HepG2 (cell line): ENCODE measurements around the gene NDUFV1. TPM values are rescaled to one million over a fixed set of nuclear protein-coding genes. Genes with fewer than 3 reads are reported as not detected.
A peak's percentile ranks its signal among the peaks of the same experiment; 100 is the strongest.

Experiments
- ATAC-seq: fragments of 200-7000 bp; cut with Tn5 transposase; 3 replicates; pipeline ENCODE4 v1.9.1; 2020; ENCODE audit warnings: mild to moderate bottlenecking, moderate library complexity
- BruUV-seq: library from RNA; stranded (reverse); fragments of 400-500 nt; replicated peaks from 2 replicates; lab custom pipeline; 2021; lab: Mats Ljungman, UMichigan
- CTCF ChIA-PET: fragments of 300-600 bp; formaldehyde crosslinking; extraction: SDS; loops from one replicate; lab custom pipeline; 2021; ENCODE audit warnings: low total read pairs, inconsistent platforms, low intra/inter-chr PET ratio; lab: Yijun Ruan, JAX
- POLR2A ChIA-PET: fragments of 350-600 bp; sonication (Branson Sonifier 250); formaldehyde crosslinking; loops from one replicate; lab custom pipeline; 2020; ENCODE audit warnings: antibody characterized with exemption, inconsistent platforms; lab: Yijun Ruan, JAX
- DNase-seq: peaks from one replicate; pipeline ENCODE4 v3.0.0-alpha.2; 2015; ENCODE audit warnings: low spot score
- FAIRE-seq: peaks from 3 replicates; lab custom pipeline; 2011; peaks lifted over from hg19 to GRCh38; lab: Jason Lieb, UNC
- H2AFZ ChIP-seq: one replicate; pipeline ENCODE4 v1.6.1; 2011; ENCODE audit warnings: low read length, inconsistent platforms
- H3K27ac ChIP-seq: fragments of 300-600 bp; 3 replicates; pipeline ENCODE4 v1.8.0; 2011; ENCODE audit warnings: mixed run types, mild to moderate bottlenecking, mixed read lengths, low read length, inconsistent platforms; ENCODE audit not compliant: insufficient read depth; ENCODE audit errors: extremely low read length
- H3K27me3 ChIP-seq, 2 experiments: fragments of 200-600 bp in 1 of 2; 2 replicates in 1 of 2; 3 replicates in 1 of 2; pipeline versions ENCODE4 v1.6.0 to v1.8.0; 2011; ENCODE audit warnings: low read length in 2 of 2, mild to moderate bottlenecking in 2 of 2, moderate library complexity in 2 of 2, inconsistent platforms in 1 of 2; ENCODE audit not compliant: insufficient read depth in 2 of 2, control insufficient read depth in 1 of 2
- H3K36me3 ChIP-seq, 2 experiments: fragments of 200-600 bp in 1 of 2; replicated peaks in 1 of 2; 2 replicates in 1 of 2; 3 replicates in 1 of 2; pipeline versions ENCODE4 v1.5.1 to v1.8.0; 2011; ENCODE audit warnings: low read length in 2 of 2, inconsistent platforms in 1 of 2; ENCODE audit not compliant: insufficient read depth in 2 of 2, control insufficient read depth in 1 of 2
- H3K4me1 ChIP-seq: 2 replicates; pipeline ENCODE4 v1.5.1; 2012; ENCODE audit warnings: low read length, inconsistent platforms; ENCODE audit not compliant: insufficient read depth
- H3K4me2 ChIP-seq: 2 replicates; pipeline ENCODE4 v1.6.0; 2011; ENCODE audit warnings: low read depth, low read length, inconsistent platforms
- H3K4me3 ChIP-seq, 3 experiments: fragments of 200-600 bp in 1 of 3; sonication (generic), shearing (Covaris generic) in 1 of 3; replicated peaks in 1 of 3; 2 replicates each; pipeline ENCODE4 v1.5.1; 2011 to 2016; ENCODE audit warnings: low read length in 3 of 3, inconsistent platforms in 2 of 3, low read depth in 2 of 3, mild to moderate bottlenecking in 2 of 3, control low read depth in 1 of 3, mixed read lengths in 1 of 3; ENCODE audit not compliant: insufficient read depth in 1 of 3
- H3K79me2 ChIP-seq: one replicate; pipeline ENCODE4 v1.6.1; 2011; ENCODE audit warnings: low read length, inconsistent platforms; ENCODE audit not compliant: insufficient read depth
- H3K9ac ChIP-seq: 2 replicates; pipeline ENCODE4 v1.6.0; 2011; ENCODE audit warnings: mild to moderate bottlenecking, low read depth, low read length, inconsistent platforms; ENCODE audit not compliant: insufficient read depth
- H3K9me3 ChIP-seq: 2 replicates; pipeline ENCODE4 v1.5.1; 2012; ENCODE audit warnings: mild to moderate bottlenecking, low read length
- H4K20me1 ChIP-seq: 2 replicates; pipeline ENCODE4 v1.6.0; 2011; ENCODE audit warnings: inconsistent platforms, mild to moderate bottlenecking, low read length, moderate library complexity; ENCODE audit not compliant: insufficient read depth
- ATRX ChIP-seq: sonication (generic); formaldehyde crosslinking; IDR thresholded peaks from 2 replicates; pipeline ENCODE4 v1.4.0; 2020; ENCODE audit warnings: missing genetic modification reagents, borderline replicate concordance
- RFX5 ChIP-seq: IDR thresholded peaks from 2 replicates; pipeline ENCODE4 v1.6.1; 2011; ENCODE audit warnings: low read depth, low read length, improper control_type of control experiment
- STAG1 ChIP-seq: sonication (generic); formaldehyde crosslinking; IDR thresholded peaks from 2 replicates; pipeline ENCODE4 v1.4.0; 2020; ENCODE audit warnings: missing genetic modification reagents
- TMF1 ChIP-seq: sonication (generic); formaldehyde crosslinking; IDR thresholded peaks from 2 replicates; pipeline ENCODE4 v1.8.1; 2022; ENCODE audit warnings: low read depth, missing genetic modification reagents
- ZFP36 ChIP-seq: fragments of 150-350 bp; IDR thresholded peaks from 2 replicates; pipeline ENCODE4 v1.6.1; 2018; ENCODE audit warnings: borderline replicate concordance, low read length, low read depth; ENCODE audit not compliant: partially characterized antibody
- ZNF205 ChIP-seq: IDR thresholded peaks from 2 replicates; pipeline ENCODE4 v1.6.1; 2018; ENCODE audit warnings: missing biosample characterization, missing genetic modification reagents
- ZNF430 ChIP-seq: sonication (generic); formaldehyde crosslinking; IDR thresholded peaks from 2 replicates; pipeline ENCODE4 v1.9.0; 2021; ENCODE audit warnings: mild to moderate bottlenecking, missing genetic modification reagents
- WGBS: methylation state at CpG from one replicate; pipeline ENCODE4 v1.1.6; 2017; ENCODE audit warnings: low lambda C conversion rate; 5-methylcytosine and 5-hydroxymethylcytosine counted together
- in situ Hi-C: cut with HindIII; loops from 2 replicates; pipeline ENCODE4 v1.10.0; 2017; ENCODE audit warnings: low pct_unique_long_range_greater_than_20kb; ENCODE audit not compliant: extremely low pct_ligation_motif_present
- intact Hi-C: fragments of 100-400 bp; cut with micrococcal nuclease; formaldehyde crosslinking; loops from one replicate; pipeline ENCODE4 v1.10.0; 2022; ENCODE audit not compliant: unreplicated experiment
- polyA plus RNA-seq, 8 experiments: library from polyadenylated mRNA; depleted of rRNA in 3 of 8; stranded (reverse) in 7 of 8; unstranded in 1 of 8; fragments of >200 nt; fragmentation: Illumina TruSeq in 4 of 8; extraction: Trizol in 4 of 8; gene quantifications; 2 replicates each; pipeline versions ENCODE4 v1.2.1 to v1.2.3, GENCODE V29; 2011 to 2016; ENCODE audit warnings: low read depth in 4 of 8, missing spikeins in 1 of 8, mixed read lengths in 1 of 8; ENCODE audit not compliant: insufficient read depth in 1 of 8
- total RNA-seq, 5 experiments: library from RNA; depleted of rRNA; stranded (reverse); fragments of >200 nt; fragmentation: Illumina TruSeq; extraction: Trizol; gene quantifications; 2 replicates each; pipeline ENCODE4 v1.2.3, GENCODE V29; 2016; ENCODE audit warnings: low read depth in 1 of 5
- TF ChIP-seq, protein P1 (sequence below): sonication (generic); formaldehyde crosslinking; IDR thresholded peaks from 2 replicates; pipeline ENCODE4 v1.5.0; 2020; ENCODE audit warnings: mild to moderate bottlenecking, missing genetic modification reagents, moderate library complexity

The NDUFV1 gene
- total and polyA plus RNA-seq, 2 of the 13 experiments (the other 11 are each of a cell fraction or from before 2014, with no cell fraction given) = 88.9 to 137 TPM

DNA sequence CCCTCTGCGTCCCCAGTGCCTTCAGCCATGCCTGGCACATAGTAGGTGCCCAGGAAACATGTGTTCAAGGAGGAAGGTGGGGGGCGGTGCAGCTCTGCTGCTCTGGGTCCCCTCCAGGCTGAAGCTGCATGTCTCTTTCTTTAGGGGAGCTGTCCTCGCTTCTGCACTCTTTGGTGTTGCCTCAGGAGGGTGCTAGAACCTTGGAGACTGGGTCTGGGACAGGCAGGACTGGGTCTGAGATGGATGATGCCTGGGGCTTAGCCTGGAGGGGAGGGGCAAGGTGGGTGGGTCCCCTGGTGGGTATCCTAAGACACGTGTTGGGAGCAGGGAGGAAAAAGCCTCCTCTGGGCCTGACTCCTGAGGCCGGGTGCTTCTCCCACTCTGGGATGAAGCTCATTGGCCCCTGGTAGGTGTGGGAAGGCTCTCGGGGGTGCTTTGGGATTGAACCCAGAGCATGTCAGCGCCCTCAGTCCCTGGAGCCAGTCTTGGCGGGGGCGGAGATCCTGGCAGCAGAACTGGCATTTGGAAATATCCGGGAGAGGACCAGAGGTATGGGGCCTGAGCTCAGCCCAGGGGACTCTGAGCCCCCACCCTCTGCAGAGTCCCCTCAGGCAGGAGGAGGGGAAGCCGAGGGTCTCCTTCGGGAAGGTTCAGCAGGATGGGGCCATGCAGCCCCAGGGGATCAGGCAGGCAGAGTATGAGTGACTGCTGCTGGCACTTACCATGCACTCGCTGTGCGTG is 29.8 kb upstream of the NDUFV1 start:
- Histone ChIP-seq H3K4me1 (peaks cover 46% of the 10 kb centered on the region), H3K27me3 (peaks cover 0 to 2% of the 10 kb centered on the region in 2 experiments; a peak in 1 of 5 replicates), H3K27ac (no peak overlapping the region), H3K4me2 (no peak overlapping the region), H3K79me2 (no peaks in the 10 kb centered on the region), H3K9me3 (no peaks in the 10 kb centered on the region), H2AFZ (no peak overlapping the region), H3K4me3 (no peak overlapping the region), H3K9ac (no peak overlapping the region), H3K36me3 (no peaks in the 10 kb centered on the region), H4K20me1 (no peaks in the 10 kb centered on the region)
- BruUV-seq = no TSS peak
- 65% methylated on average over 10 of the region's 14 CpGs for WGBS
- in situ Hi-C loops (no loop called here), intact Hi-C loops (no loop called here)
- FAIRE-seq = no peak
- TF ChIP-seq TMF1 = no peak
- TF ChIP-seq RFX5 = no peak
- no peak for TF ChIP-seq ZNF430
- no peak for TF ChIP-seq ATRX
- TF ChIP-seq STAG1 (CRISPR knock-in tag) = peak; percentile 35
- TF ChIP-seq, protein P1, sequence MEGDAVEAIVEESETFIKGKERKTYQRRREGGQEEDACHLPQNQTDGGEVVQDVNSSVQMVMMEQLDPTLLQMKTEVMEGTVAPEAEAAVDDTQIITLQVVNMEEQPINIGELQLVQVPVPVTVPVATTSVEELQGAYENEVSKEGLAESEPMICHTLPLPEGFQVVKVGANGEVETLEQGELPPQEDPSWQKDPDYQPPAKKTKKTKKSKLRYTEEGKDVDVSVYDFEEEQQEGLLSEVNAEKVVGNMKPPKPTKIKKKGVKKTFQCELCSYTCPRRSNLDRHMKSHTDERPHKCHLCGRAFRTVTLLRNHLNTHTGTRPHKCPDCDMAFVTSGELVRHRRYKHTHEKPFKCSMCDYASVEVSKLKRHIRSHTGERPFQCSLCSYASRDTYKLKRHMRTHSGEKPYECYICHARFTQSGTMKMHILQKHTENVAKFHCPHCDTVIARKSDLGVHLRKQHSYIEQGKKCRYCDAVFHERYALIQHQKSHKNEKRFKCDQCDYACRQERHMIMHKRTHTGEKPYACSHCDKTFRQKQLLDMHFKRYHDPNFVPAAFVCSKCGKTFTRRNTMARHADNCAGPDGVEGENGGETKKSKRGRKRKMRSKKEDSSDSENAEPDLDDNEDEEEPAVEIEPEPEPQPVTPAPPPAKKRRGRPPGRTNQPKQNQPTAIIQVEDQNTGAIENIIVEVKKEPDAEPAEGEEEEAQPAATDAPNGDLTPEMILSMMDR (CRISPR knock-in tag) = peak; percentile 68
- no peak for TF ChIP-seq ZFP36
- TF ChIP-seq ZNF205 (CRISPR knock-in tag) = no peak
- ChIA-PET POLR2A (no interaction called here), CTCF (no interaction called here)
- no peak for DNase-seq
- no peak for ATAC-seq
